Stimulated activated CD8-positive, alpha-beta memory T cell treated with anti-CD3 and anti-CD28 coated beads, Interleukin-15, amount 100 ng/mL, for 1 hour (primary cell): ENCODE measurements around the gene GABRG3.
"Not testable (repeated sequence)": the region's sequence is repeated elsewhere in the genome, so short reads cannot be mapped to it uniquely, and the experiment has no call there.

Experiments
- DNase-seq: peaks from one replicate; pipeline ENCODE4 v3.0.0-alpha.2; 2020; ENCODE audit warnings: low read depth

GABRG3 gene

DNA sequence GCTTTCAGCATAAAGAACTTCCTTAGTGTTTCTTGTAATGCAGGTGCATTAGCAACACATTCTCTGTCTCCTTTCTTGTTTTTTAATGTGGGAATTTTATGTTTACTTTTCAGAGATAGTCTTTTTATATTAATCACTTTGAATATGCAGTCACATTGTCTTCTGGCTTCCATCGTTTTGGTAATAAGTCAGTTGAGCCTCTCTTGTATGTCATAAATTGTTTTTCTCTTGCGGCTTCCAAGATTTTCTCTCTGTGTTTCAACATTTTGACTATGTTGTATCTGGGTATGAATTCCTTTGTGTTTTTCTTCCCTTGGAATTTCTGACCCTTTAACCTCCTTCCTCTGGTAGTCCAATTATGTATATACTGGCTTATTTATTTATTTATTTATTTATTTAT lies 25.3 kb downstream of the GABRG3 start:
- no peak for DNase-seq

DNA sequence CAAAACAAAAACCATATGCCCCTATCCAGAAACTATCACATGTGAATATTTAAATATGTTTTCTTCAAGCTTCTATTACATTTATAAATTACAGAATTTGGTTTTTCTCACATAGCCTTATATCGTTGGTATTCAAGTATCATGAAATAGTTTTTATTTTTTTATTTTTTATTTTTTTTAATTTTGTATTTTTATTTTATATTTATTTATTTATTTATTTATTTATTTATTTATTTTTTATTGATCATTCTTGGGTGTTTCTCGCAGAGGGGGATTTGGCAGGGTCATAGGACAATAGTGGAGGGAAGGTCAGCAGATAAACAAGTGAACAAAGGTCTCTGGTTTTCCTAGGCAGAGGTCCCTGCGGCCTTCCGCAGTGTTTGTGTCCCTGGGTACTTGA lies 32.0 kb downstream of the GABRG3 start:
- DNase-seq = not testable (repeated sequence)

DNA sequence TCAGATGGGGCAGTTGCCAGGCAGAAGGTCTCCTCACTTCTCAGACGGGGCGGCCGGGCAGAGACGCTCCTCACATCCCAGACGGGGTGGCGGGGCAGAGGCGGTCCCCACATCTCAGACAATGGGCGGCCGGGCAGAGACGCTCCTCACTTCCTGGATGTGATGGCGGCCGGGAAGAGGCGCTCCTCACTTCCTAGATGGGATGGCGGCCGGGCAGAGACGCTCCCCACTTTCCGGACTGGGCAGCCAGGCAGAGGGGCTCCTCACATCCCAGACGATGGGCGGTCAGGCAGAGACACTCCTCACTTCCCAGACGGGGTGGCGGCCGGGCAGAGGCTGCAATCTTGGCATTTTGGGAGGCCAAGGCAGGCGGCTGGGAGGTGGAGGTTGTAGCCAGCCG lies 33.2 kb downstream of the GABRG3 start:
- DNase-seq = not testable (repeated sequence)

DNA sequence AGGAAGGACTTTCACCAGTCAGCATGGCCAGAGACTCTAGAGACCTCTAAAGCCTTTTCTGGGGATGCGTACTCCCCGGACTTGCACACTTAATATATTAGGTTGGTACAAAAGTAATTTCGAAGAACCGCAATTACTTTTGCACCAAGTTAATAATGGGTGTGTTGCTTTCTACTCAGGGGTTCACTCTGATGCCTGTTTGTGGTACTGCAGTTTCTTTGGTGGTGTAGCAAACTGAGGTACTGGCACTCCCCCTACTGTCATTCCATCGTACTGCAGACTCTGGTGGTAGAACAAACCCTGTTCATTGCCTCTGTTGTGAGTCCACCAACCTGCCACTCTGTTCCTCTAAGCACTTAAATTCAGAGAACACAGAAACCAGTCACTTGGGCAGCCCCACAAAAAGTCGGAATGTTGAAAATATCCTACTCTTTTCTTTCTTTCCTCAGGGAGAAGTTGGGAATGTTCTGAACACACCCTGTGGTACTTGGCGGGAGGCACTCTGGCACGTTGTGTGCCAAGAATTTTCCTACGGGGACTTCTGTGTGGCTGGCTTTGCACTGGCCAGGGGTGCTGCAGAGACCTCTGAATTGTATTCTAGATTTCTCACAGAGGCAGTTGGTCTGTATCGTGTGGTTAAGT lies 46.3 kb downstream of the GABRG3 start:
- no peak for DNase-seq

DNA sequence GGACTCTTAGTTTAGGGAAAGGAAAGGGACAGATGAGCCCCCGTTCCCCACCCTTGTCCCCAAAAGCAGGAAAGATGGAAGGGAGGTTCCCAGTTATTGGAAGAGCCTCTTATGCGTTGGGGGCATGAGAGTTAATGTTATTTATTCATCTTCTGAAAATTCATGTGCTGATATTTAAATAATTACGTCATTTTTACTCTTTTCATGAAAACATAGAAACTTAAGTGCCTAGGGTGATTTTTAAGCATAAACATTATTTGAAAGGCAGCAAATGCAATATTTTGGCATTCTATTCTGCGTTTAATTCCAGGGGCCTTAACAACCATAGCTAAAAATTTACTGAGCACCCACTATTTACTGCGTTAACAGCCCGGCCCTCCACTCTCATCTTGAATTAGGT lies 48.7 kb downstream of the GABRG3 start:
- DNase-seq = no peak

- no peak for DNase-seq
These were observed 54.5 kb downstream of the GABRG3 start for GRCh38 chr15:27025481-27025966.

GRCh38 chr15:27027229-27027628 lies 56.2 kb downstream of the GABRG3 start:
- DNase-seq = no peak

- DNase-seq = no peak
These were observed 58.0 kb downstream of the GABRG3 start for GRCh38 chr15:27028858-27029477.

- no peak for DNase-seq
These were observed 65.2 kb downstream of the GABRG3 start for GRCh38 chr15:27036210-27036609.

DNA sequence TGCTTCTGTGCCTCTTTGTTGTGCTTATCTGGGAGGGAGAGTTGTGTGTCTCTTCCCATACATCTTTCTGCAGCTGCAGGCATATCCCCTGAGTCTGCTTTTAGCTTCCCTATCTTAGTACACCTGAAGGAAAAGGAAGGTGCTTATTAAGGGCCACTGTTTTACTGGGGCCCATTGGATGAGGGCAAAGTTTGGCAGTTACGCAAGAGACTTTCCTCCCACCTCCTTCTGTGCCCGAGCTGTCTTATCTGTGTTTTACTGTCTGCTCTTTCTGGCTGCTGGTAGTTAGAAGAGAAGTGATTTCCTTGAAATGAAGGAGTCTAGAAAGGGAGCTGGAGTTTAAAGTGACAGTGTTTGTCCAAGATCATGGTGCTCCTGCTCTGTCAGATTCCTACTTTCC lies 66.5 kb downstream of the GABRG3 start:
- no peak for DNase-seq

- DNase-seq = no peak
These were observed 68.2 kb downstream of the GABRG3 start for GRCh38 chr15:27039152-27039551.

- no peak for DNase-seq
These were observed 71.2 kb downstream of the GABRG3 start for GRCh38 chr15:27042230-27042629.

DNA sequence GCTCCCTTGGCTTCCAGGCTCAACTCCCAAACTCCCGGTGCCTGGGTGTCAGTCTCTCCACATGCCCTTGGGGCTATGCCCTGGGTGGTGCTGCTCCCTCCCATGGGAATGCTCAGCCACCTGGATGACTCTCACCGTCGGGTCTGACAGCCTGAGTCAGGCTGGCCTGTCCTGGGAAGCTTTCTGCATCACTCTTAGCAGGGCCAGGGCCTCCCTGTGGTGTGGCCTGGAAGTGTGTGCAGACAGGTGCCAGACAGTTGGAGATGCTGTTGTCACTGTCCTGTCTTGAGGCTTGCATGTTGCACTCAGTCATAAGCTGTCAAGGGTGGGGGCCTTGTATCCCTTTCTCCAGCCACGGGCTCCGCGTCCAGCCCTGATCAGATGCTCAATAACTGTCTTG lies 71.7 kb downstream of the GABRG3 start:
- no peak for DNase-seq

- DNase-seq = no peak
These were observed 72.8 kb downstream of the GABRG3 start for GRCh38 chr15:27043770-27044169.

DNA sequence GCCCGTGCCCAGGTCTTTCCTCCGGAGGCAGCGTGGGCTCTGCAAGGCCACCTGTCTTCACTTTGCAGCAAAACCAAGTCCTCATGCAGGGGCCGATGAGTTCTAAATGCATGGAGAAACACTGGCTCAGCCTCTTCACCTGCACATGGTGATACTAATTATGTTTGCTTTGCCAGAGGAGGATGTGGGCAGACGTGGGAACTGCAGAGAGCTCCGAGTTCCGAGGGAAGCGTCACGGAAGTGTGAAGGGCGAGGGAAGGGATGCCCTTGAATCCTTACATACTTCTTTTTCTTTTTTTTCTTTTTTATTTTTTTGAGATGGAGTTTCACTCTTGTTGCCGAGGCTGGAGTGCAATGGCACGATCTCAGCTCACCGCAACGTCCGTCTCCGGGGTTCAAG lies 74.8 kb downstream of the GABRG3 start:
- no peak for DNase-seq

DNA sequence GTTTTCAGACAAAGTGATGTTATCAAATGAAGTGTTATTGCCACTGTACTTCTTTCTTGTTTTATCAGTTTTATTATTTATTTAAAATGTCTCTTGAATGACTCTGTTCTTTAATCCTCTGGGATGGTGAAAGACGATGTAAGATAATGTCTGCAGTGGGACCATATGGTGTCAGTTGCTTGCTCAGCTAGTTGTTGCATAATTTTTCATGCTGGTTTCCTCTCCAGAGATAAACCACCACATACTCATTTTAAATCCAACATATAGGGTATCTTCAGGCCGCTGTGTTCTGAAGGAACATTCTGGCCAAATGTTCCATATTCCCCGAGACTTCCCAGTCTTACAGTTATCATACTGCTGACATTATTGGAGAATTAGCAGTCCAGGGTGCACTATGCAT lies 75.9 kb downstream of the GABRG3 start:
- DNase-seq = no peak

- no peak for DNase-seq
These were observed 79.2 kb downstream of the GABRG3 start for GRCh38 chr15:27050163-27050562.

DNA sequence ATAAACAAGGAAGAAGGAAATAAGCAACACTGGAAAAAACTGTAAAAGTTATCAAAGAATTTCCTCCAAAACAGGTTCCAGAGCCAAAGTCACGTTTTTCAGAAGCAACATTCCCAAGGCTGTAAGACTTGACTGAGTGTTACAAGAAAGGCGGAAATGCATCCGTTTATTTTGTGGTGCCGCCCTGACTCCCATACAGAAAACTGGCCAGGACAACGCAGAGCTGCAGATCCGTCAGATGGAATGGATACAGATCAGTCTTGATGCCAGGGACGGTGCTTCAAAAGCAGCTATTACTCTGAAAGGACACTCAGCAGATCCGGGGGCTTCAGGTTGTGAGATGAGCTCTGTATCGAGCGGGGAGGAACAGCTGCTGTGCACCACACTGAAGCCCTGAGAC lies 83.4 kb downstream of the GABRG3 start:
- DNase-seq = no peak

DNA sequence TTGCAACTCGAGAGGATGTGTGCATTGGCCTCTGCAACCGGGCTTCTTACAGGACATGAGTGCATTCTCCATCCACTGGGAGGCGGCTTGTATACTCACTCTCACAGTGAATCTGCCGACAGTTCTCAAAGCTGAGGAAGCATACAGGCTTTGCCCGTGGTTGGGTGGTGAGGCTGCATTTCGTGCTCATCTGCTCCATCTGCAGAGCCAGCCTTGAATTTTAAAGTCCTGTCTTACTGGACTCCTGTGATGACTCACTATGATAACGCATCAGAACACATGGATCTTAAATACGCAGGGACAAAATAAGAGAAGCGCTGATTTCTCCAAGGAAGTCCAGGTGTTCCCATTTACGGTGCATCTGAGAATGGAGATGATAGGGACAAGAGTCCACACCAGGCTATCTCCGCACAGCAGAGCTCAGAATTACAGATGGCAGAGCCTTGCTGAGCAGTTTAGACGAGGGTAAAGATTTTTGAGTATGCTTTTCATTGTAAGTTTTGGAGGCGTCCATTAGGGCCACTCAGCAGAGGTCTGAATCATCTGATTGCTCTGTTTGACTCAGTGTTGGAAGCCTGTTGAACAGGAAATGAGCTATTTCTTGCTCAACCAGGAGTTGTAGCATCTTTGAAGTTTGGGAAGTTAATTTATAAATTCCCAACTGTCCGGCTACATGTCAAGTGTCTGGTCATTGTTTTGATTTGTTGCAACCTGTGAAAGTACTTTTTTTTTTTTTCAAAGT lies 87.1 kb downstream of the GABRG3 start:
- DNase-seq = no peak

- no peak for DNase-seq
These were observed 88.0 kb downstream of the GABRG3 start for GRCh38 chr15:27058939-27059338.

GRCh38 chr15:27059610-27060202 lies 88.7 kb downstream of the GABRG3 start:
- DNase-seq = no peak

GRCh38 chr15:27061739-27062138 lies 90.8 kb downstream of the GABRG3 start:
- DNase-seq = no peak

- DNase-seq = no peak
These were observed 92.0 kb downstream of the GABRG3 start for GRCh38 chr15:27062951-27063350.
